HEK293 (cell line): ENCODE results near the gene PPP1R14B.

Experiments
- CTCF ChIA-PET: fragments of 350-600 bp; formaldehyde crosslinking; extraction: SDS; loops from one replicate; lab custom pipeline; 2021; ENCODE audit warnings: antibody characterized with exemption; lab: Yijun Ruan, JAX
- POLR2A ChIA-PET: fragments of 300-600 bp; formaldehyde crosslinking; extraction: SDS; loops from one replicate; lab custom pipeline; 2020; ENCODE audit warnings: antibody characterized with exemption, inconsistent platforms; lab: Yijun Ruan, JAX
- H3K27ac ChIP-seq: fragments of 200-500 bp; sonication (Bioruptor generic); 2 replicates; pipeline ENCODE4 v1.5.1; 2014; ENCODE audit warnings: low read depth, low read length, control low read depth, inconsistent platforms; ENCODE audit errors: extremely low read depth
- H3K36me3 ChIP-seq, 2 experiments: fragments of 200-500 bp in 1 of 2; sonication (Bioruptor generic) in 1 of 2; 1 replicate in 1 of 2; 2 replicates in 1 of 2; pipeline ENCODE4 v1.5.1; 2014 to 2017; ENCODE audit warnings: inconsistent platforms in 2 of 2, low read length in 2 of 2; ENCODE audit not compliant: control insufficient read depth in 2 of 2, insufficient read depth in 1 of 2
- H3K4me1 ChIP-seq: fragments of 200-500 bp; sonication (Bioruptor generic); 2 replicates; pipeline ENCODE4 v1.5.1; 2014; ENCODE audit warnings: mild to moderate bottlenecking, low read length, inconsistent platforms; ENCODE audit not compliant: control insufficient read depth, insufficient read depth
- H3K4me3 ChIP-seq: 2 replicates; pipeline ENCODE4 v1.5.1; 2011; ENCODE audit warnings: low read depth, mild to moderate bottlenecking, control low read depth, low read length, moderate library complexity
- H3K9me3 ChIP-seq: fragments of 200-500 bp; sonication (Bioruptor generic); 2 replicates; pipeline ENCODE4 v1.5.1; 2014; ENCODE audit warnings: low read depth, low read length, inconsistent platforms; ENCODE audit not compliant: control insufficient read depth, insufficient read depth
- BCL11A ChIP-seq: fragments of 450-650 bp; formaldehyde crosslinking; IDR thresholded peaks from 2 replicates; pipeline ENCODE4 v1.5.1; 2016; ENCODE audit warnings: low read depth, missing biosample characterization, missing genetic modification characterization
- BCL11B ChIP-seq: fragments of 450-650 bp; formaldehyde crosslinking; IDR thresholded peaks from 2 replicates; pipeline ENCODE4 v1.5.1; 2016; ENCODE audit warnings: low read depth, missing biosample characterization, missing genetic modification characterization
- FEZF1 ChIP-seq: fragments of 450-650 bp; formaldehyde crosslinking; IDR thresholded peaks from 2 replicates; pipeline ENCODE4 v1.5.1; 2016; ENCODE audit warnings: missing biosample characterization, missing genetic modification characterization
- GLIS1 ChIP-seq: fragments of 450-650 bp; formaldehyde crosslinking; IDR thresholded peaks from 2 replicates; pipeline ENCODE4 v1.5.1; 2016; ENCODE audit warnings: missing biosample characterization, missing genetic modification characterization
- HOXD13 ChIP-seq: sonication (generic); formaldehyde crosslinking; IDR thresholded peaks from 2 replicates; pipeline ENCODE4 v1.8.0; 2022; ENCODE audit warnings: missing genetic modification reagents, borderline replicate concordance
- KLF1 ChIP-seq: fragments of 450-650 bp; formaldehyde crosslinking; IDR thresholded peaks from 2 replicates; pipeline ENCODE4 v1.5.1; 2016; ENCODE audit warnings: missing biosample characterization, missing genetic modification characterization
- TCF7L2 ChIP-seq: IDR thresholded peaks from 2 replicates; pipeline ENCODE4 v1.6.1; 2011; ENCODE audit warnings: low read depth, mild to moderate bottlenecking, inconsistent platforms, low read length, moderate library complexity, borderline replicate concordance
- ZBTB21 ChIP-seq: fragments of 450-650 bp; formaldehyde crosslinking; IDR thresholded peaks from 2 replicates; pipeline ENCODE4 v1.5.1; 2017; ENCODE audit warnings: missing biosample characterization, missing genetic modification characterization
- ZBTB48 ChIP-seq: fragments of 450-650 bp; formaldehyde crosslinking; IDR thresholded peaks from 2 replicates; pipeline ENCODE4 v1.5.1; 2016; ENCODE audit warnings: missing biosample characterization, missing genetic modification characterization
- ZFP69B ChIP-seq: fragments of 450-650 bp; formaldehyde crosslinking; IDR thresholded peaks from 2 replicates; pipeline ENCODE4 v1.5.1; 2016; ENCODE audit warnings: missing biosample characterization, missing genetic modification characterization
- ZNF138 ChIP-seq: fragments of 450-650 bp; formaldehyde crosslinking; IDR thresholded peaks from 2 replicates; pipeline ENCODE4 v1.5.1; 2016; ENCODE audit warnings: missing biosample characterization, missing genetic modification characterization, borderline replicate concordance
- ZNF16 ChIP-seq: fragments of 450-650 bp; formaldehyde crosslinking; IDR thresholded peaks from 2 replicates; pipeline ENCODE4 v1.5.1; 2016; ENCODE audit warnings: low read depth, missing biosample characterization, missing genetic modification characterization
- ZNF202 ChIP-seq: fragments of 450-650 bp; formaldehyde crosslinking; IDR thresholded peaks from 2 replicates; pipeline ENCODE4 v1.5.1; 2016; ENCODE audit warnings: missing biosample characterization, missing genetic modification characterization, borderline replicate concordance
- ZNF223 ChIP-seq: fragments of 450-650 bp; formaldehyde crosslinking; IDR thresholded peaks from 2 replicates; pipeline ENCODE4 v1.5.1; 2016; ENCODE audit warnings: missing biosample characterization, missing genetic modification characterization
- ZNF394 ChIP-seq: fragments of 450-650 bp; formaldehyde crosslinking; IDR thresholded peaks from 2 replicates; pipeline ENCODE4 v1.5.1; 2016; ENCODE audit warnings: missing biosample characterization, missing genetic modification characterization, mild to moderate bottlenecking, moderate library complexity, borderline replicate concordance
- ZNF426 ChIP-seq: fragments of 450-650 bp; formaldehyde crosslinking; IDR thresholded peaks from 2 replicates; pipeline ENCODE4 v1.5.1; 2017; ENCODE audit warnings: missing biosample characterization, missing genetic modification characterization, mild to moderate bottlenecking, inconsistent platforms, moderate library complexity
- ZNF530 ChIP-seq: fragments of 450-650 bp; formaldehyde crosslinking; IDR thresholded peaks from 2 replicates; pipeline ENCODE4 v1.5.1; 2016; ENCODE audit warnings: low read depth, missing biosample characterization, missing genetic modification characterization
- ZNF549 ChIP-seq: fragments of 450-650 bp; IDR thresholded peaks from 2 replicates; pipeline ENCODE4 v1.5.1; 2018; ENCODE audit warnings: missing biosample characterization, missing genetic modification characterization, mild to moderate bottlenecking, inconsistent platforms, moderate library complexity
- ZNF600 ChIP-seq: fragments of 450-650 bp; formaldehyde crosslinking; IDR thresholded peaks from 2 replicates; pipeline ENCODE4 v1.5.1; 2016; ENCODE audit warnings: missing biosample characterization, missing genetic modification characterization
- ZNF623 ChIP-seq: fragments of 450-650 bp; formaldehyde crosslinking; IDR thresholded peaks from 2 replicates; pipeline ENCODE4 v1.5.1; 2016; ENCODE audit warnings: missing biosample characterization, missing genetic modification characterization
- ZNF76 ChIP-seq: fragments of 450-650 bp; formaldehyde crosslinking; IDR thresholded peaks from 2 replicates; pipeline ENCODE4; 2016; ENCODE audit warnings: low read depth, missing biosample characterization, missing genetic modification characterization, borderline replicate concordance
- ZNF791 ChIP-seq: fragments of 450-650 bp; formaldehyde crosslinking; IDR thresholded peaks from 2 replicates; pipeline ENCODE4 v1.5.1; 2016; ENCODE audit warnings: missing biosample characterization, missing genetic modification characterization
- TF ChIP-seq, protein P1 (sequence below): fragments of 450-650 bp; formaldehyde crosslinking; IDR thresholded peaks from 2 replicates; pipeline ENCODE4 v1.5.1; 2016; ENCODE audit warnings: missing biosample characterization, missing genetic modification characterization
- TF ChIP-seq, protein P2 (sequence below): fragments of 450-650 bp; IDR thresholded peaks from 2 replicates; pipeline ENCODE4 v1.5.1; 2018; ENCODE audit warnings: missing biosample characterization, mild to moderate bottlenecking, missing genetic modification characterization
- TF ChIP-seq, protein P3 (sequence below): sonication (generic); formaldehyde crosslinking; IDR thresholded peaks from 2 replicates; pipeline ENCODE4 v1.8.1; 2022; ENCODE audit warnings: mild to moderate bottlenecking, moderate library complexity, missing genetic modification reagents
- TF ChIP-seq, protein P4 (sequence below): fragments of 450-650 bp; formaldehyde crosslinking; IDR thresholded peaks from 2 replicates; pipeline ENCODE4 v1.5.1; 2016; ENCODE audit warnings: missing biosample characterization, missing genetic modification characterization
- TF ChIP-seq, protein P5 (sequence below): fragments of 450-650 bp; formaldehyde crosslinking; IDR thresholded peaks from 2 replicates; pipeline ENCODE4 v1.5.1; 2017; ENCODE audit warnings: missing biosample characterization, missing genetic modification characterization

The PPP1R14B gene

DNA sequence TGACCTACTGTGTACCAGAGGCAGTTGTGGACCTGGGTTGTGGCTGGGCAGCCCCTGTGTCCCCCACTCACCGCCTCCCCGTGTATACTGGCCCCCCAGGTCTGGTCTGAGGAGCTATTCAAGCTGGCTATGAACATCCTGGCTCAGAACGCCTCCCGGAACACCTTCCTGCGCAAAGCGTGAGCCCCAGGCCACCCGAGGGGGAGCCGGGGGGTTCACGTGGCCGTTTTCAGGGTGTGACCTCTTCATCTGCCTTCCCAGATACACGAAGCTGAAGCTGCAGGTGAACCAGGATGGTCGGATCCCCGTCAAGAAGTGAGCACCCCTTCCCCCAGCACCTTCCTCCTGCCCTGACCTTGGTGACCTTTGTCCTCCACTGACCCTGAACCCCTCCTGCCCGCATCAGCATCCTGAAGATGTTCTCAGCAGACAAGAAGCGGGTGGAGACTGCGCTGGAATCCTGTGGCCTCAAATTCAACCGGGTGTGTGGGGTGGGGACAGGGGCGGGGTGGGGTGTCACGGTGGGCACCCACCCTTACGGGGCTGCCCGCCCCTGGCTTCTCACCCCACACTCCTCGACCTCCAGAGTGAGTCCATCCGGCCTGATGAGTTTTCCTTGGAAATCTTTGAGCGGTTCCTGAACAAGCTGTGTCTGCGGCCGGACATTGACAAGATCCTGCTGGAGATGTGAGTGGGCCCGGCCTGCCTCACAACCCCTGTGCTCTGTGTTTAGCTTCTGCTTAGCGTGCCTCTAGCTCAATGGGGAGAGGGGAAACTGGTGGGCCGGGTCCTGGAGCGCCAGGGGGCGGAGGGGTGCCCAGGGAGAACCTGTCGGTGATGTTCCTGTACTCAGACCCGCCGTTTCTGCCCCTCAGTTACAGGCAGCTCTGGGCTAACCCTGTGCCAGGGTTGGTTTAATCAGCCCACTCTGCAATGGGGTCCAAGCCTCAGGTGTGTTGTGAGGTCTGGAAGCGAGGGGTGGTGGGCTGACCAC lies 8.7 kb upstream of the PPP1R14B start:
- Histone ChIP-seq H3K4me1 (peaks cover 10% of the 10 kb centered on the region), H3K4me3 (no peak overlapping the region), H3K9me3 (no peaks in the 10 kb centered on the region), H3K36me3 (peaks cover 0 to 52% of the 10 kb centered on the region in 2 experiments; a peak in 2 of 3 replicates), H3K27ac (no peak overlapping the region)
- TF ChIP-seq ZNF530 (no peak), TCF7L2 (no peak), ZNF600 (no peak), BCL11B (peak; percentile 74; the same call in 1 of the 2 replicates), ZNF223 (tag by site-specific recombination) (no peak), ZNF623 (tag by site-specific recombination) (no peak), GLIS1 (tag by site-specific recombination) (no peak), ZNF202 (no peak), BCL11A (tag by site-specific recombination) (no peak), ZNF394 (tag by site-specific recombination) (no peak), KLF1 (peak; percentile 96)
- TF ChIP-seq, protein P1, sequence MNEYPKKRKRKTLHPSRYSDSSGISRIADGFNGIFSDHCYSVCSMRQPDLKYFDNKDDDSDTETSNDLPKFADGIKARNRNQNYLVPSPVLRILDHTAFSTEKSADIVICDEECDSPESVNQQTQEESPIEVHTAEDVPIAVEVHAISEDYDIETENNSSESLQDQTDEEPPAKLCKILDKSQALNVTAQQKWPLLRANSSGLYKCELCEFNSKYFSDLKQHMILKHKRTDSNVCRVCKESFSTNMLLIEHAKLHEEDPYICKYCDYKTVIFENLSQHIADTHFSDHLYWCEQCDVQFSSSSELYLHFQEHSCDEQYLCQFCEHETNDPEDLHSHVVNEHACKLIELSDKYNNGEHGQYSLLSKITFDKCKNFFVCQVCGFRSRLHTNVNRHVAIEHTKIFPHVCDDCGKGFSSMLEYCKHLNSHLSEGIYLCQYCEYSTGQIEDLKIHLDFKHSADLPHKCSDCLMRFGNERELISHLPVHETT: no peak
- TF ChIP-seq, protein P2, sequence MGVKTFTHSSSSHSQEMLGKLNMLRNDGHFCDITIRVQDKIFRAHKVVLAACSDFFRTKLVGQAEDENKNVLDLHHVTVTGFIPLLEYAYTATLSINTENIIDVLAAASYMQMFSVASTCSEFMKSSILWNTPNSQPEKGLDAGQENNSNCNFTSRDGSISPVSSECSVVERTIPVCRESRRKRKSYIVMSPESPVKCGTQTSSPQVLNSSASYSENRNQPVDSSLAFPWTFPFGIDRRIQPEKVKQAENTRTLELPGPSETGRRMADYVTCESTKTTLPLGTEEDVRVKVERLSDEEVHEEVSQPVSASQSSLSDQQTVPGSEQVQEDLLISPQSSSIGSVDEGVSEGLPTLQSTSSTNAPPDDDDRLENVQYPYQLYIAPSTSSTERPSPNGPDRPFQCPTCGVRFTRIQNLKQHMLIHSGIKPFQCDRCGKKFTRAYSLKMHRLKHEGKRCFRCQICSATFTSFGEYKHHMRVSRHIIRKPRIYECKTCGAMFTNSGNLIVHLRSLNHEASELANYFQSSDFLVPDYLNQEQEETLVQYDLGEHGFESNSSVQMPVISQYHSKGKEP (tag by site-specific recombination): no peak
- TF ChIP-seq, protein P3, sequence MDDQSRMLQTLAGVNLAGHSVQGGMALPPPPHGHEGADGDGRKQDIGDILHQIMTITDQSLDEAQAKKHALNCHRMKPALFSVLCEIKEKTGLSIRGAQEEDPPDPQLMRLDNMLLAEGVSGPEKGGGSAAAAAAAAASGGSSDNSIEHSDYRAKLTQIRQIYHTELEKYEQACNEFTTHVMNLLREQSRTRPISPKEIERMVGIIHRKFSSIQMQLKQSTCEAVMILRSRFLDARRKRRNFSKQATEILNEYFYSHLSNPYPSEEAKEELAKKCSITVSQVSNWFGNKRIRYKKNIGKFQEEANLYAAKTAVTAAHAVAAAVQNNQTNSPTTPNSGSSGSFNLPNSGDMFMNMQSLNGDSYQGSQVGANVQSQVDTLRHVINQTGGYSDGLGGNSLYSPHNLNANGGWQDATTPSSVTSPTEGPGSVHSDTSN (CRISPR knock-in tag): no peak
- ChIA-PET POLR2A (interaction anchor here (0.9 to 1.6 kb wide), 6 partner anchors 11 to 16 kb away, joined by 3 to 6 read pairs (median 3); no protein-coding TSS in a partner anchor), CTCF (interaction anchor here (0.6 to 1.9 kb wide), 9 partner anchors 9 to 1967 kb away, joined by 3 to 5 read pairs (median 3); partner anchors contain the start of gene PPP1R14B)

DNA sequence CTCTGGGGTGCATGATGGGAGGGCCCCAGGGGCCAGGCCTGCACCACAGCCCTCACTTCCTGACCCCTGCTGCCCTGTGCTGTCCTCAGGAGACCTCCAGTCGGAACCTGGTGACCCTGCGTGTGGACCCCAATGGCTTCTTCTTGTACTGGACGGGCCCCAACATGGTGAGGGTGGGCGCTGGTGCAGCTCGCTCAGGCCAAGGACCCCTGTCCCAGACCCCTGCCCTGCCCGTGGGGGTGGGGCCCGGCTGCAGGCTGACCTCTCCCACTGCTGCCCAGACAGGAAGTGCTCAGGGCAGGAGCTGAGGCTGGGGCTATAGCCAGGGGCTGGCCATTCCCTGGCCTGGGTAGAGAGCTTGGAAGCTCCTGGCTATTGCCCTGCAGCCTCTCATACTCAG lies 7.6 kb upstream of the PPP1R14B start:
- Histone ChIP-seq H3K27ac (no peak overlapping the region), H3K36me3 (peaks cover 0 to 41% of the 10 kb centered on the region in 2 experiments; a peak in 2 of 3 replicates), H3K4me1 (peaks cover 10% of the 10 kb centered on the region), H3K9me3 (no peaks in the 10 kb centered on the region), H3K4me3 (no peak overlapping the region)
- ChIA-PET CTCF (interaction anchor here (1.9 kb wide), 1 partner anchor 8 kb away, joined by 5 read pairs; the partner anchor contains the start of gene PPP1R14B), POLR2A (interaction anchor here (1.0 to 1.6 kb wide), 4 partner anchors 13 to 69 kb away, joined by 3 to 4 read pairs (median 3); partner anchors contain the start of genes FKBP2 and STIP1)
- TF ChIP-seq ZFP69B (tag by site-specific recombination) (no peak), ZBTB21 (no peak), ZNF791 (tag by site-specific recombination) (no peak), HOXD13 (CRISPR knock-in tag) (no peak), ZNF426 (no peak), ZNF138 (tag by site-specific recombination) (no peak), ZNF16 (no peak), FEZF1 (no peak), ZNF76 (tag by site-specific recombination) (no peak), ZNF549 (tag by site-specific recombination) (no peak), ZBTB48 (tag by site-specific recombination) (no peak)
- TF ChIP-seq, protein P4, sequence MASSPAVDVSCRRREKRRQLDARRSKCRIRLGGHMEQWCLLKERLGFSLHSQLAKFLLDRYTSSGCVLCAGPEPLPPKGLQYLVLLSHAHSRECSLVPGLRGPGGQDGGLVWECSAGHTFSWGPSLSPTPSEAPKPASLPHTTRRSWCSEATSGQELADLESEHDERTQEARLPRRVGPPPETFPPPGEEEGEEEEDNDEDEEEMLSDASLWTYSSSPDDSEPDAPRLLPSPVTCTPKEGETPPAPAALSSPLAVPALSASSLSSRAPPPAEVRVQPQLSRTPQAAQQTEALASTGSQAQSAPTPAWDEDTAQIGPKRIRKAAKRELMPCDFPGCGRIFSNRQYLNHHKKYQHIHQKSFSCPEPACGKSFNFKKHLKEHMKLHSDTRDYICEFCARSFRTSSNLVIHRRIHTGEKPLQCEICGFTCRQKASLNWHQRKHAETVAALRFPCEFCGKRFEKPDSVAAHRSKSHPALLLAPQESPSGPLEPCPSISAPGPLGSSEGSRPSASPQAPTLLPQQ (tag by site-specific recombination): no peak
- TF ChIP-seq, protein P5, sequence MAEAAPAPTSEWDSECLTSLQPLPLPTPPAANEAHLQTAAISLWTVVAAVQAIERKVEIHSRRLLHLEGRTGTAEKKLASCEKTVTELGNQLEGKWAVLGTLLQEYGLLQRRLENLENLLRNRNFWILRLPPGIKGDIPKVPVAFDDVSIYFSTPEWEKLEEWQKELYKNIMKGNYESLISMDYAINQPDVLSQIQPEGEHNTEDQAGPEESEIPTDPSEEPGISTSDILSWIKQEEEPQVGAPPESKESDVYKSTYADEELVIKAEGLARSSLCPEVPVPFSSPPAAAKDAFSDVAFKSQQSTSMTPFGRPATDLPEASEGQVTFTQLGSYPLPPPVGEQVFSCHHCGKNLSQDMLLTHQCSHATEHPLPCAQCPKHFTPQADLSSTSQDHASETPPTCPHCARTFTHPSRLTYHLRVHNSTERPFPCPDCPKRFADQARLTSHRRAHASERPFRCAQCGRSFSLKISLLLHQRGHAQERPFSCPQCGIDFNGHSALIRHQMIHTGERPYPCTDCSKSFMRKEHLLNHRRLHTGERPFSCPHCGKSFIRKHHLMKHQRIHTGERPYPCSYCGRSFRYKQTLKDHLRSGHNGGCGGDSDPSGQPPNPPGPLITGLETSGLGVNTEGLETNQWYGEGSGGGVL (tag by site-specific recombination): no peak
- TF ChIP-seq, all 188 proteins: peak for 0
